Sigmoid colon (tissue), 7 donors: ENCODE data around the gene DDX28. TPM values are rescaled to one million over a fixed set of nuclear protein-coding genes. Genes with fewer than 3 reads are reported as not detected.

Source experiments
- DNase-seq: peaks from one replicate; pipeline ENCODE4 v3.0.0-alpha.2; 2019
- H3K27ac ChIP-seq, 4 donors: fragments of 200-600 bp; sonication (generic); one replicate each; pipeline ENCODE4 v1.5.1; 2016 to 2019; ENCODE audit warnings: mild to moderate bottlenecking in 1 of 4
- H3K27me3 ChIP-seq, 3 donors: fragments of 200-600 bp; sonication (generic); one replicate each; pipeline ENCODE4 v1.5.1; 2019; ENCODE audit warnings: mild to moderate bottlenecking in 1 of 3
- H3K36me3 ChIP-seq, 4 donors: fragments of 200-600 bp; sonication (generic); one replicate each; pipeline ENCODE4 v1.5.1; 2016 to 2019
- H3K4me1 ChIP-seq, 4 donors: fragments of 200-600 bp; sonication (generic); one replicate each; pipeline ENCODE4 v1.5.1; 2017 to 2019
- H3K4me3 ChIP-seq, 4 donors: fragments of 200-600 bp; sonication (generic); one replicate each; pipeline ENCODE4 v1.5.1; 2017 to 2019; ENCODE audit warnings: mild to moderate bottlenecking in 2 of 4, moderate library complexity in 1 of 4
- H3K9me3 ChIP-seq, 4 donors: fragments of 200-600 bp in 3 of 4; sonication (generic) in 3 of 4; one replicate each; pipeline versions ENCODE4 v1.5.1 to v1.6.1; 2013 to 2019
- CTCF ChIP-seq, 4 experiments: fragments of 450-650 bp in 3 of 4; fragments of 200-600 bp in 1 of 4; IDR thresholded peaks; one replicate each; pipeline ENCODE4 v1.5.1; 2016 to 2019; ENCODE audit warnings: antibody characterized with exemption in 4 of 4, mild to moderate bottlenecking in 3 of 4, moderate library complexity in 2 of 4
- EP300 ChIP-seq, 4 donors: sonication (generic); formaldehyde crosslinking; IDR thresholded peaks; one replicate each; pipeline ENCODE4 v1.6.1; 2017; ENCODE audit warnings: antibody characterized with exemption in 4 of 4
- POLR2A ChIP-seq, 2 donors: fragments of 450-650 bp; IDR thresholded peaks; one replicate each; pipeline ENCODE4 v1.6.1; 2016; ENCODE audit warnings: antibody characterized with exemption in 2 of 2, mild to moderate bottlenecking in 2 of 2, moderate library complexity in 2 of 2
- POLR2AphosphoS5 ChIP-seq, 4 donors: sonication (generic); formaldehyde crosslinking; IDR thresholded peaks; one replicate each; pipeline ENCODE4 v1.6.1; 2017; ENCODE audit warnings: antibody characterized with exemption in 4 of 4
- WGBS, 2 donors: extraction: QIAGEN DNeasy Blood & Tissue Kit; methylation state at CpG; one replicate each; pipeline ENCODE4 v1.1.7; 2013; 5-methylcytosine and 5-hydroxymethylcytosine counted together
- intact Hi-C: fragments of 100-400 bp; cut with DNase I; formaldehyde crosslinking; loops from one replicate; pipeline ENCODE4 v1.15.1; 2023
- polyA plus RNA-seq, 3 donors: library from polyadenylated mRNA; stranded (reverse); fragments of 200-250 nt; gene quantifications; one replicate each; pipeline ENCODE4 v1.2.3, GENCODE V29; 2013
- total RNA-seq, 4 donors: library from RNA; depleted of rRNA; stranded (reverse); fragments of >200 nt; gene quantifications; one replicate each; pipeline ENCODE4 v1.1.0, GENCODE V29; 2016
- donor health status: healthy with polysubstance abuse.
- donor health status: Bipolar disorder and iron deficiency.
- donor health status: healthy.

DDX28 gene
- total and polyA plus RNA-seq, 7 donors = 3.0 to 12.8 (median 5.2) TPM

- Histone ChIP-seq H3K4me1 (no peaks in the 10 kb centered on the region), H3K9me3 (no peaks in the 10 kb centered on the region), H3K4me3 (no peak overlapping the region), H3K27me3 (no peaks in the 10 kb centered on the region), H3K27ac (no peak overlapping the region), H3K36me3 (peaks cover 0 to 3% (median 0%) of the 10 kb centered on the region in 4 donors)
- 85 to 86% methylated on average over 2 of the region's 2 CpGs for WGBS, 2 donors
- intact Hi-C loops = loop anchor here (5.0 kb wide), 2 partner anchors 49 to 159 kb away; partner anchors contain the start of gene NRN1L
- peak; percentile 3 for DNase-seq
- TF ChIP-seq CTCF (IDR thresholded peaks at IDR 0.05) (no peak), EP300 (IDR thresholded peaks at IDR 0.05) (no peak), POLR2A (IDR thresholded peaks at IDR 0.05) (no peak), POLR2AphosphoS5 (IDR thresholded peaks at IDR 0.05) (no peak)
Measured at GRCh38 chr16:68041783-68042182, 18.8 kb upstream of the DDX28 start.

- TF ChIP-seq CTCF (IDR thresholded peaks at IDR 0.05) (peak; percentile 48 to 80 (median 76)), POLR2A (IDR thresholded peaks at IDR 0.05) (no peak)
- Histone ChIP-seq H3K4me1 (no peaks in the 10 kb centered on the region), H3K36me3 (peaks cover 0 to 3% (median 0%) of the 10 kb centered on the region in 4 donors), H3K9me3 (no peaks in the 10 kb centered on the region), H3K4me3 (no peak overlapping the region), H3K27ac (no peak overlapping the region), H3K27me3 (no peaks in the 10 kb centered on the region)
- DNase-seq = peak; percentile 88
- WGBS, 2 donors = 65 to 66% methylated on average over 14 of the region's 14 CpGs
- intact Hi-C loops = loop anchor here (1.0 to 5.0 kb wide), 3 partner anchors 48 to 224 kb away; partner anchors contain the start of gene NRN1L
Measured at GRCh38 chr16:68040506-68041288, 17.7 kb upstream of the DDX28 start.

- Histone ChIP-seq H3K4me1 (no peaks in the 10 kb centered on the region), H3K27ac (no peak overlapping the region), H3K27me3 (no peaks in the 10 kb centered on the region), H3K36me3 (peaks cover 0 to 3% (median 0%) of the 10 kb centered on the region in 4 donors), H3K4me3 (no peak overlapping the region), H3K9me3 (no peaks in the 10 kb centered on the region)
- TF ChIP-seq CTCF (IDR thresholded peaks at IDR 0.05) = no peak
- no peak for TF ChIP-seq POLR2A (IDR thresholded peaks at IDR 0.05)
- TF ChIP-seq EP300 (IDR thresholded peaks at IDR 0.05) = no peak
- TF ChIP-seq POLR2AphosphoS5 (IDR thresholded peaks at IDR 0.05) = no peak
- DNase-seq = peak; percentile 28
- intact Hi-C loops = no loop called here
- WGBS, 2 donors = 85 to 93% methylated on average over 9 of the region's 9 CpGs
Measured at GRCh38 chr16:68037841-68038597, 15.0 kb upstream of the DDX28 start.

GRCh38 chr16:68035227-68035626 lies 12.2 kb upstream of the DDX28 start:
- WGBS, 2 donors = 95 to 98% methylated on average over 2 of the region's 2 CpGs
- Histone ChIP-seq H3K9me3 (no peaks in the 10 kb centered on the region), H3K4me3 (no peak overlapping the region), H3K36me3 (peaks cover 0 to 11% (median 0%) of the 10 kb centered on the region in 4 donors), H3K27me3 (no peaks in the 10 kb centered on the region), H3K4me1 (no peaks in the 10 kb centered on the region), H3K27ac (no peak overlapping the region)
- intact Hi-C loops = no loop called here
- no peak for DNase-seq
- TF ChIP-seq POLR2A (IDR thresholded peaks at IDR 0.05) (no peak), POLR2AphosphoS5 (IDR thresholded peaks at IDR 0.05) (no peak), EP300 (IDR thresholded peaks at IDR 0.05) (no peak), CTCF (IDR thresholded peaks at IDR 0.05) (no peak)
